ENCODE data around the gene C4orf50.

C4orf50 gene

DNA sequence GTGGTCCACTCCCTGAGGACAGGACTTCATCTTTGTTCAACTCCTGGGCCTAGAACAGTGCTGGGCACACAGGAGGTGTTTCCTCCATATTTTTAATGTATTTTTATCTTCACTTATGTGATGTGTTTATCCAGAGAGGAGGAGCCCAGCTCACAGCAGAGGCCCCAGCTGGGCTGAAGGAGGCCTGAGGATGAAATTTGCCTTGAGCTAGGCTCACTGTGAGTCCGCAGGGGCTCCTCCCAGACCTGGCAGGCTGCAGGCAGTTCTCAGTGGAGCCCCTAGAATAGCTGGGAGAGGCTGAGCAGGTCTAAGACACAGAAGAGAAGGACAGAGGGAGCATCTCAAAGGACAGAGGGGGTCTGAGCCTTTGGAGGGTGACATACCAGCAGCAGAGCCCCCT, 26.8 kb downstream of the C4orf50 start:
- DNase-seq, result no peak

DNA sequence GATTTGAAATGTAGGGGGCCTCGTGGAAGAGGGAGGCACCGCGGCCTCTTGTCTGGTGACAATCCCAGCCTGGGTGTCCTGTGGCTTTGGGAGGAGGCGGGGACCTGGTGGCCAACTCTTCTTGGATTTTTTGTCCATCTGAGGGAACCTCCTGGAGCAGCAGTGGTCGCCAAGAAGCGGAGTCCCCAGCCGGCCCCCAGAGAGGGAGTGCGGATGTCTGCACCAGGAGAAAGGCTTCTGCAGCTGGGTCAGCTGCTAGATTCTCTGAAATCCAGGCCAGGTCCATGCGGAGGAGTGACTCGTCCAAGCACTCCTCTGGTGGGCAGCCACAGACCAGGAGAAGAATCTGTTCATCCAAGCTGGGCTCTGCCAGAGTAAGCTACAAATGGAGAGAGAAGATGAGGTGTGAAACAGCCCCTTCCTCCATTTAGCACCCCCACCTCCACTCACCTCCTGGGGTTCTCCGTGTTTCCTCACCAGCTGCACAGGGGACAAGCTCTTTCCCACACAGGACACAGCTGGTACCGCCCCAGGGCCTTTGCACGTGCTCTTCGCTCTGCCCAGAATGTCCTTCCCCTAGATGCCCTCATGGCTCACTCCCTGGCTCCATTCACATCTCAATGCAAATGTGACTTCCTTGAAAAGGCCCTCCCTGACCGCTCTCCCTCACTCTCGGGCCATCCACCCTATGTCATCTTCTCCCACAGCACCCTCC, 27.6 kb downstream of the C4orf50 start:
- DNase-seq, result no peak

DNA sequence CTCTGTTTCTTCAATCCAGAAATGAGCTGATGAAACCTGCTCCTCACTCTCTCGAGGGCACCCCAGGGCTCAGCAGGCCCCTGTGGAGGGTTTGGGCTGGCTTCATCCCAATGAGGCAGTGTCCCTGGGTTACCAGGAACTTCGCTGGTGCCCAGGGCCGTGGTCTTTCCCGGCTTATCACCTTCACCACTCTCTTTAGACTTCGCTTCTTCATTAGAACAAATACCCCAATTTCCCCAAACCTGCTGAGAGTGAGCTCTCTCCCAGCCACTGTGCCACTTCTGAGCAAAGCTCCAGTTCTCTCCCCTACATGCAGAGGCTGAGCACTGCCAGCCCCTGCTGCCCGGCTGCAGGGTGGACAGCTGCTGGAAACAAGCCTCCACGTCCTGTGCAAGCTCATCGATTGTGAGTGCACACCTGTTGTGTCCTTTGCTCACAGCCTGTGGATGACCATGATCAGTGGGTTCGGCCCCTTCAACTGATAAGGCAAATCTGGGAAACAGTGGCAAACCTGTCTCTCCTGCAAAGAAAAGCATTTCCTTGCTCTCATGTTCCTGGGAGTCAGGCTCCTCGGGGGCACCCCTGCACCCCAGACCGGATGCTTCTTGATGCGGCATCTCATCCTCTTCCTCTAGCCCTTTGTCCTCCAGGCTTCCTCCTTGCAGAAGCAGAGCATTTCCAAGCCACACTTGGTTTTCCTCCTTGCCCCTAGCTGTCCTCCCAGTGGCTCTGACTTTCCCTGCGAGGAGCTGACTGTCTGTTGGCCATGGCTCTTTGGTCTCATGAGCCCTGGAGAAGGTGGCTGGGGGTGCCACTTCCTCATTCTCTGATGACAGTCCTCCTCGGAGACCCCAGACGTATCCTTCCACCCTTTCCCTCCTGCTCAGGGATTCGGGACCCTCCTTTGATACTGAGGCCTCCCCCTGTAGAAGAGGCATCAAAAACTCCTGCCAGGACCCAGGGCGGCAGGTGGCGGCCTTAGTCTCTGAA, 28.7 kb downstream of the C4orf50 start:
- DNase-seq, result no peak

DNA sequence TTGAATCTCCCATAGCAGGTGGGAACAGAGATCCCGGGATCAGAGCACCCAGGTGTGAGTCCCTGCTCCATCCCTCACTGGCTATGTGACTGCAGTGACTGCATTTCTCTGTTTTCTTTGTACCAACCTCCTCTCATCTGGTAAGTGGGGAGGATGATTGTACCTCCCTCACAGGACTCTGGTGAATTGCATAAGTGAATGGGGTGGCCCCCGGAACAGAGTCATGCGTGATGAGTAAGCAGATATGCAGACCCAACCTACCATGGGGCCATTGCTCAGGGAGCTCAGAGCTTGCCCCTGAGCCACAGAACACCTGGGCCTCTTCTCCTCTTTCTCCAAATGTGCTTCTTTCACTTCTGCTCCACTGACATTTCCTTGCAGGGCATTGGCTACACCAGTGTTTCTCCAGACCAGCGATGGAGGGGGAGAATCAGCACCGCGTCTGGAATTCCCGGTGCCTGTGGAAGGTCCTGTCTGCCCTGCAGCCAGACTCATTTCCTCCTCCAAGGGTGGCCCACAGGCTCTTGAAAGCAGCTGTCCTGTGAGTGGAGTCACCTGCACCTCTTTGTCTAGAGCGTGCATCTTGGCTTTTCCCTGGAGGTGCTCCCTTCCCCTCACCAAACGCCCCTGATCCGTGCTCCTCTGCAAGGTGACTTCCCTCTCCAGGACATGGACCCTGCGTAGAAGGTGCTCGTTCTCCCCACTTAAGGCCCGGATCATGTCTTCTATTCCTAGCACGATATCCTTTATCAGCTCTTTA, 30.0 kb downstream of the C4orf50 start:
- DNase-seq, result no peak

DNA sequence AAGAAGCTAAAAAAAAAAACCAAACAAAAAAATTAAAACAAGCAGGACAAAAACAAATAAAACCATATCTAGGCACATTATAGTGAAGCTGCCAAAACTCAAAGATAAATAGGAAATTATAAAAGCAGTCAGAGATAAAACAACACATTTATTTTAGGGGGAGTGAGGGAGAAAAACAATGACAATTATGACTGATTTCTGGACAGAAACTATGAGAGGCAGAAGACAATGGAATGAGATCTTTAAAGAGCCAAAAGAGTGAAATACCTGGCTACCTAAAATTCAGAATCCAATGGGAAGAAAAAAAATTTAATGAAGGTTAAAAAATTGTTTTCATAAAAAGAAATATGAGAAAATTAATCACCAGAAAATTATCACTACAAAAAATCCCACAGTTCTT, 33.4 kb downstream of the C4orf50 start:
- DNase-seq, result no peak

DNA sequence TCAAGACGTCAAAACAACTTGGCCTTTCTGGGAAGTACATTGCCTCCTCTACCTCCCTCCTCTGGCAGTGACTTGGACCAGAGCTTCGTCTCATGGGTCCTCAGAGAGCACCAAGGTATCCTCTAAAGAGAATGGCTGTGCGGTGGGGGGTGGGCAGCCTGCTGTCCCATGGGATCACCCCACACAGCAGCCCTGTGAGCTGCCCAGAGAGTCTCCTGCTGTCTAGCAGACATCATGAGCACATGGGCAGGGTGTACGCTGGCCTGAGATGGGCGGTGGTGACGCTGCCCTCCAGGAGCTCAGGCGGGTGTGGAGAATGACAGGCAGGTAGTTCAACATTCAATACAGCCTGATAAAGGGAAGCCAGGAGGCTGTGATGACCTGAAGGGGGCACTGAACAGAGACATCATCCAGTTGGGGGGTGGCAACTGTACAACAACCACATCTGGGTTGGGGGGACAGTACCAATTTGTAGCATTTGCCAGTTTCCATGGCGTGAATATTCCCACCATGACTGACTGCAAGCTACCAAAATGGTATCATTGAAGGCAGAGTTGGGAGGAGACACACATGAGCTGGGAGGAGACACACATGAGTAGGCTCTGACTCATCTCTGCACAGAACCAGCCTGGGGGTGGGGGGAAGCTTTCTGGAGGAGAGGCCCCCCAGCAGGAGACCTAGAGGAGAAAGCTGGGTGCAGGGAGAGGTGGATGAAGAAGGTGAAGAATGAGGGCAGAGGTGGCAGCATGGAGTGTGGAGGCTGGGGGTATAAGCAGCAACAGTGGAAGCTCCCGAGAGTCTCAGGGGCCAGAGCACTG, 35.9 kb downstream of the C4orf50 start:
- DNase-seq, result no peak

DNA sequence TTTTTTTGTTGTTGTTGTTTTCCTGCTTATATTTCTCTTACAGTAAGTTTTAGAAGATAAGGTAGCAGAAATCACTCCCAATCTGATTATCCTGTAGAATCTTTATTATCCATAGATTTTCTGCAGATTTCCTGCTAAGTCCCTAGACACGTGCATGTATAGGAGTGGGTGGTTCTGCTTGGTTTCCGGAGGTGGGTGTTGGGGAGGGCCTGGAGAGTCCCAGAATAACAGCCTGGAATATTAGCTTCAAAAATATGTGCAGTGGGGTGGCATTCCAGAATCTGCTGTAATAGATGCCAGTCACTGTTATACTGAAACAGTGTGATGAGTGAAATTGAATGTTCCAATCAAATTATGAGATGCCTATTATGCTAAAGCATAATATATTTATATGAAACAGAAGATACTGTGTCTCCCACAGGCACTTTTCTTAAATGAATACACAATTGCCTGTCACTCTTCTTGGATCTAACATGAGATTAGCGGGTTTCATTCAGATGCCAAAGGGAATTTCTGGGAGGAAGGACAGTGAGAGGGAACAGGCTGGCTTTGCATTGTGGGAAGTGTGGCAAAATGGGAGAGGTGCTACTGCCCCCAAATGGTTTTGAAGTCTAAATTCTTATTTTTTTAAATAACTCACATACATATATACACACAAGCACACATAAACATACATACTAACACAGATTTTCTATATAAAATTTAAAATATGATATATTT, 37.6 kb downstream of the C4orf50 start:
- DNase-seq, result no peak

DNA sequence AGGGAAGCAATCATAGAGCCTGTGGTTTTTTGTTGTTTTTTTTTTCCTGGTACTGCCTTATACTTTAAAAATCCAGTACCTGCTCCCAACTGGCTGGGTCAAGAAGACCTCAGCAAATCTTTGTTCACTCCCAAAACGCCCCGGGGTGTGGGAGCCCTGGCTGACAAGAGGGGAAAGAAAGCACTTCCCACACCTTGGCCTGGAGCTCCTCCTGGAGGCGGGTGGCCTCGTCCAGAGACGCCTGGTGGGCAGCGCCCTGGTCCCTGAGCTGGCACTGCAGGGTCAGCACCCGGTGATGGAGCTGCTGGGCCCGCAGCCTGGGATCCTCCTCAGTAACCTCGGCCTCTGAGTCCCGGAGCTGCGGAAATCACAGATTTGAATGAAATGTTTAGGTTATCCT, 38.2 kb downstream of the C4orf50 start:
- no peak for DNase-seq

DNA sequence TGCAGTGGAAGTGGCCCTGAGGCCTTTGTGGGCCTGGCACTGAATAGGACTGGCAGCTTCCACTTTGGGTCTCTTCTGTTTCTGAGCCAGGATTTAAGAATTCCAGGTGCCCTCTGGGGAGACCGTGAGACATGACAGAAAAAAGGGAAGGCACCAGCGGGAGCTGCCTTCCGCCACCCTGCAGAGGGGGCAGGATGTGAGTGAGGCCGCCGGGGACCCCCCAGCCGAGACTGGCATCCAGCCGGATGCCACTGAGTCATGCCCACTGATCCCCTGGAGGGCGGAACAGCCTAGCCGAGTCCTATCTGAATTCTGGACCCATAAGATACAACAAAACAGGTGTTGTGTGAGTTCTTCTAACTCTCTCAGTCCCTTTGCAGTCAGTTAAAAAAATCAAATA, 41.3 kb downstream of the C4orf50 start:
- DNase-seq, result no peak

DNA sequence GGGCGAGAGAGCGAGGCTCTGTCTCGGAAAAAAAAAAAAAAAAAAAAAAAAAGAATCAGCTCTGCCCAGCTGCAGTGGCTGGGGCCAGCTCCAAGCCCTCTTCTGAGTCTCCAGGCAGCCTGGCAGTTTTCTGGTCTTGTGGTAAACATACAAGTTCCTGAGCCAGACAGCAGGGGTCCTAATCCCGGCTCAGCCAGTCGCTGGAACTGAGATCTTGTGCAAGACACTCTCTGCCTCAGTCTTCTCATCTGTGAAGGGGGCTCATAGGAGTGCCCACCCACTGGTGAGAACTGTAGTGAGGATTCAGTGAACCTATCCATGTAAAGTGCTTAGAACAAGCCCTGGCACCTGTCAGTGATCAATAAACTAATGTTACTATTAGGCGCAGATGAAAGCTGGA, 41.8 kb downstream of the C4orf50 start:
- DNase-seq, result no peak

DNA sequence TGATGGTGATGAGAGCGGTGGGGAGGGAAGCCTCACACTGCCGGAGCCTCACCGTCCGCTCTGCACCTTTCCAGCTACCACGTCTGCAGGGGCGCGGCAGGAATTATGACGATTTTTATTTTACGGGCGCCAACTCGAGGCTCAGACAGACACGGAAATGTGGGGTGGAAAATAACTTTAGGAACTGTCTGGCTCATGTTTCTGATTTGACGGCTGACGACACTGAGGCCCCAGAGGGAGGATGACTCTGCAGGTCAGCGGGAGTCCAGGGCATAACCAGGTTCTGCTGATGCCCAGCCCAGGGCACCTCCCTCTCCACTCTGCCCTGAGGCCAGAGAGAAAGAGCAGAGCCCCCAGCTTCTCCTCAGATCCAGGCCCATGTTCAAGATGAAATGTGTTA, 43.9 kb downstream of the C4orf50 start:
- no peak for DNase-seq

DNA sequence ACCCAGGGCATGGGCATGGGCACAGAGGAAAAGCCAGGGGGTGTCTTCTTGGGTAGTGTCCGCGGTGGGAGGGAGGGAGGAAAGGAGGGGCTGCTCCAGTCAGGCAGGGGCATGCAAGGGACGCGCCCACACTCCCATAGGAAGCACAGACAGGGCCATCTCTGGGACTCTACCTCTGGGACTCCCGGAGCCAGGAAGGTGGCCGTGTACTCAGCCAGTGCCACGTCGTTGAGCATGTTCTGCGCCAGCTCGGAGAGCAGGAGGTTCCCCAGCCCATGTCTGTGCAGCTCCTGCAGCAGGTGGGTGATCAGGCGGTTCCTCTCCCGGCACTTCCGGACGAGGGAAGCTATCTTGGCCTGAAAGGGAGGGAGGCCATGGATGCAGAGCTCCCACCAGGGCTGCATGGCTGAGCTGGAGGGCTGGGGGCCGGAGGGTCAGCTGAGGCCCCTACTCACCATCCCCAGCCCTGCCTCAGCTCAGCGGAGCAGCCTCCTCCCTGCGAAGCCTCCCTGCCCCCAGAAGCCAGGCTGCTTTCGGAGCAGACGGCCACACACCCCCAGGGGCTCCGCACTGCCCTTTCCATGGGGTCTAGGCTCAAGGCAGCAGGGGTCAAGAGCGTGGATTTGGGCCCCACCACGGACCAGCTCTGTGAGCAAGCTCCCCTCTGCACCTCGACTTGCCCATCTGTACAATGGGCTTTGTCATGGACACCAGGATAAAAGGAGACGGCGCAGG, 44.6 kb downstream of the C4orf50 start:
- no peak for DNase-seq

DNA sequence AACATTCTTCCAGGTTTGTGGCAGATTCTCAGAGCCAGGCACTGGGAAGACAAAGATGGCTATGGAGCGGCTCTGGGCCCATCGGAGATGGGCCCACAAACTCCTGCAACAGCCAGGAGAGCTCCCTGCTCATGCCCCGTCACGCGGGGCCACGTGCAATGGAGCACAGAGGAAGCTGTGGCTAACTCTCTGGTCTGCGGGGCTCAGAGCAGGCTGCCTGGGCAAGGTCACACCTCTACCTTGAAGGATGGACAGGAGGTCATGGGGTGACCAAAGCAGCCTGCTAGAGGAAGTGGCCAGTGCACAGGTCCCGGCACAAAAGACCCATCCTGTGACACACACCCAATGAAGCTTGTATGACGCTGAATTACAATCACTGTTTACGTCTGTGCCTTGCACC, 45.2 kb downstream of the C4orf50 start:
- no peak for DNase-seq

DNA sequence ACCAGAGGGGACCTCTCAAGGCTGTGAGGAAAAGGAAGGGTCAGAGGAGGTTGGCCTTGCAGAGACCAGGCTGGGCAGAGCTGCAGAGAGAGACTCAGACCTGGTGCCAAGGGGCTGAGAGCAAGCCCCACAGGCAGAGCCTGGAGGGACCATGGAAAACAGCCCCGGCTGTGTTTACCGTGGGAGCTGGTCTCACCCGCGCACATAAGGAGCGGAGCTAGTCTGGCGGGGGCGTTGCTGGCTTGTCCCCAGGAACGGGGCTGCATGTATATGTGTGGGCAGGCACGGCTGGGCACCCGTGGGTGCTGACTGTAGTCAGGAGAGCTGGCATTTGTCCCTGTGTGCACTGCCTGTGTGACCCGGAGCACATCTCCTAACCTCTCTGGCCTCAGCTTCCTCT, 45.7 kb downstream of the C4orf50 start:
- no peak for DNase-seq

DNA sequence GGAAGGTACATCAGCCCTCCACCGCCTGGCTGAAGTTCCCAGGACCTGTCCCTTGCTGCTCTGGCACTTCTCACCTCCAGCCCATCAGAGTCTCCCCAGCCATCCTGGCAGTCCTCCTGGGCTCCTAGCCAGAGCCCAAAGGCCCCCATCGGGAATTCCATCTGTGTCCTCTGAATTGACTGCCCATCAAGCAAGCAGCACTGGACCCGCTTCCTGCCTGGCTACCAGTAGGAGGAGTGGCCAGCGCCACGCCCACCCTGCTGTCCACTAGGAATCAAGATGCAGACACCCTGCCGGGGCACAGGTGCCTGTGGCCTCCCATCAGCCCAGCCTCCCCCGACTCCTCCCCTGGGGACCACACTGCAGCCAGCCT, 47.2 kb downstream of the C4orf50 start:
- DNase-seq, result no peak

DNA sequence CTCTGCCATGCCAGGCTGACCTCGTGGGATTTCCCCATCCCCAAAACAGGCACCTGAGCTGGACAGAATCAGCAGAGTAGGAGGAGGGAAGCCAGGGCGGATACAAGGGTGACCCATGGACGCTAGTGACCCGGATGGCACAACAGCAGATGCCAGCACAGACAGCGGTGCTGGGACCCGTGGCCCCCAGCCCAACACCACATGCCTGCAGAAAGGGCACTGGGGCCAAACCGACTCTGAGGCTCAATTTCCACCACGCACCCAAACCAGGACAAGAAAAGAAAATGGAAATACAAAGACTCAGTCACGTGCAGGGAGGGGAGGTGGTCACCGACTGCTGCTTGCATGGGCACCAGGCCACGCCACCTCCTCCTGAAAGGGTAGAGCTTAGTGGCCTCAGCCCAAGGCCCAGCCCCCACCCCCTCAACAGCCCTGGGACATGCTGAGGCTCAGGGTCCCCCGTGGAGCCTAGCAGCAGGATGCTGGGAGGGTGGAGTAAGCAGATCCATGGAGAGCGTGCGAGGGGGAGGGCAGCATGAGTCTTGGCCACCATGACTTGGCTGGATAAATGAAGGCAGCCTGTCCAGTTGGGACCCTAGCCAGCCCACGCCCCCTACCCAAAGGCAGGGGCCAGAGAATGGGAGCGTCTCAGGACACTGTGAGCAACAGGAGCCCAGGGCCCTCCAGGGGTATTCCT, 47.7 kb downstream of the C4orf50 start:
- no peak for DNase-seq

DNA sequence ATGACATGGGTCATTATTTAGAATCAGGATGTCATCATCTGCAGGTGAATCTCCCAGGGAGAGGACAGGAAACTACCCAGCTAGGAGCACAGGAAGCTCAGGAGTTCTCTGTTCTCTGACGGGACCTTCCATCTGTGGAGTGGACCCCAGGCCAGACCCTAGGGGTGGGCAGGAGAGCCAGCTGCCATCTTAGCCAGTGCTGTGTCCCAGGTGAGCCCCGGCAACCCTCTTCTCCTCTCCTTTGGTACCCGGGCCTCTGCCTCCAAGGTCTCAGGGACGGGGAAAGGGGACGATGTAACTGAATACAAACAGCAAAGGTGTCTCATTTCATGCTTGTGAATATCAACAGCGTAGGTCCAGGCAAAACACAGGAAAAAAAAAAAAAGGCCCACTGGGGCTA, 48.5 kb downstream of the C4orf50 start:
- DNase-seq, result no peak

DNA sequence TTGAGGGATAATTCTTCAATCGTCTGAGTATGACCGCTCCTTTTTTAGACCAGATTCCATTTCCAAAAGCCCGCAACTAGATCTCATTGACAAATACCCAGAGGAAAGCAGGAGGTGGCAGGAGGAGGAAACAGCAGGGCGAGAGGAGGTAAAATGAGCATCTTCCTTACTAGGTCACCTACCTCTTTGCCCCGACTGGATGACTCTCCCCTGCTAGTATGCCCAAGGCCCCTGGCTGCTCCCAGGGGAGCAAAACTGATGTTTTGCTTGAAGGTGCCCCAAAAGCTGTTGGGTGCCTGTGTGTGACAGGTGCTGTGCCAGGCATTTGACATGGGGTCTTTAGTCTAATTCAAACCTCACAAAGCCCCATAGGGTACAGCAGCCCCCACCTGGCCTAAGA, 48.9 kb downstream of the C4orf50 start:
- no peak for DNase-seq

DNA sequence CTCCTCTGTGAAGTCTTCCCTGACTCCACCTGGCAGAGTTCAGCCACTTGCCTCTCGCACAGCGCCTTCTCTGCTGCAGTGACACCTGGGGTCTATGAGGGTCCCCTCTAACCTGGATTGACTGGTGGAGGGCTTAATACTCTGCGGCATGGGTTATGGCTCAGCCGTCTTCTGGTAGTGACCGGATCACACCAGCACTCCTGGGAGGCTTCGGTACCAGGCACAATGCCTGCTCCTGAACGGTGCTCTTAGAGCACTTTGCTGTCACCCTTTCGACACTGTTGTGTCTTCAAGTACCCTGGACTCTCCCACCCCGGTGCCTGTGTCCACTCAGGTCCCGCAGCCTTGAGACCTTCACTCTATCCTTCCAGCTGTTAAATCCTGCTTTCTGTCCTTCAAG, 50.0 kb downstream of the C4orf50 start:
- DNase-seq, result no peak

DNA sequence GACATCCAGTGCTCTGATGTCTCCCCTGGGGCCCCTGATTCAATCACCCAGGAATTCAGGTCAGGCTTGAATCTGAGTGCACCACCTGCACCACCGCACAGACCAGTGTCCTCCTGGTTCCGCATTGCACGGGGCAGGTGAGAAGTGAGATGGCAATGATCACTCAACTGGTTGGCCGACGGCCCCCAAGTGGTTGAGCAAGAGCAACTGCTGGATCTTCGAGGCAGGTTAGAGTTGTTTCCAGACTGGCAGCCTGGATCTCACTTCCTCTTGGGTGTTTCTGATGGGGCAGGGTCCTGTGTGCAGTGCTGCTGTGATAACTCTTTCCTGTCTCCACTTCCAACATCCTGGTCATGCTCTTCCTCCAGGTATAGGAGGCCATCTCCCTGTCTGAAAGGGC, 50.4 kb downstream of the C4orf50 start:
- no peak for DNase-seq

DNA sequence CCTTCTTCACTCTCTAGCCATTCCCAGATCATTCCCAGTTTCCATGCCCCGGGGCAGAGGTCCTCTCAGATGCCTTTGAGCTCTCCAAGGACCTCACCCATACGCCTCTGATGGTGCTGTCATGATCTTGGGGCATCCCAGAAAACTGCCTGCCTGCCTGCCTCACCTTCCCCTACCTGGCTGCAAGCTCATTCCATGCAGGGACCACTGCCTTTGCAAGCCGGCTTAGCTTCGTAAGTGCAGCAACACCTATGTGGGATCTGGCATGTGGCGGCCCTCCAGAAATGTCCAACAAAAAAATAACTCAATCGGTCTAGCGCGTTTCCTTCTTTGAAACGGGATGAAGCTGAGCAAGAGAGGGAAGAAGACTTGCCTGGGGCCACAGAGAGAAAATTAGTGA, 53.0 kb downstream of the C4orf50 start:
- DNase-seq, result no peak

Data from NCI-H2081 treated with DMSO at 0.1 percent for 48 hours (cell line).